Astrocyte (in vitro differentiated cells and primary cell): ENCODE results near the gene CLASP1. TPM values are rescaled to one million over a fixed set of nuclear protein-coding genes. Genes with fewer than 3 reads are reported as not detected.
"Not testable (repeated sequence)": the region's sequence is repeated elsewhere in the genome, so short reads cannot be mapped to it uniquely, and the experiment has no call there.

Experiments used
- DNase-seq: peaks from one replicate; pipeline ENCODE4 v3.0.0-alpha.2; 2010; ENCODE audit warnings: low read depth
- FAIRE-seq: peaks from 2 replicates; lab custom pipeline; 2011; peaks lifted over from hg19 to GRCh38; lab: Jason Lieb, UNC
- H2AFZ ChIP-seq: 2 replicates; pipeline ENCODE4 v1.6.0; 2012; ENCODE audit warnings: low read depth, low read length, inconsistent platforms
- H3K27ac ChIP-seq: 2 replicates; pipeline ENCODE4 v1.5.1; 2011; ENCODE audit warnings: low read depth, low read length, inconsistent platforms
- H3K27me3 ChIP-seq: 2 replicates; pipeline ENCODE4 v1.6.0; 2011; ENCODE audit warnings: low read length, inconsistent platforms; ENCODE audit not compliant: insufficient read depth
- H3K36me3 ChIP-seq: 2 replicates; pipeline ENCODE4 v1.5.1; 2011; ENCODE audit warnings: low read length, inconsistent platforms; ENCODE audit not compliant: insufficient read depth
- H3K4me1 ChIP-seq: 2 replicates; pipeline ENCODE4 v1.5.1; 2011; ENCODE audit warnings: low read length, inconsistent platforms; ENCODE audit not compliant: insufficient read depth
- H3K4me2 ChIP-seq: 2 replicates; pipeline ENCODE4 v1.6.0; 2012; ENCODE audit warnings: low read length, inconsistent platforms
- H3K4me3 ChIP-seq: 2 replicates; pipeline ENCODE4 v1.5.1; 2011; ENCODE audit warnings: low read depth, mild to moderate bottlenecking, low read length, inconsistent platforms; ENCODE audit not compliant: insufficient read depth
- H3K79me2 ChIP-seq: 2 replicates; pipeline ENCODE4 v1.6.0; 2012; ENCODE audit warnings: mild to moderate bottlenecking, low read length, inconsistent platforms; ENCODE audit not compliant: insufficient read depth
- H3K9ac ChIP-seq: 2 replicates; pipeline ENCODE4 v1.6.0; 2012; ENCODE audit warnings: mild to moderate bottlenecking, low read length, inconsistent platforms
- H3K9me3 ChIP-seq: 2 replicates; pipeline ENCODE4 v1.5.1; 2012; ENCODE audit warnings: low read depth, mild to moderate bottlenecking, low read length, inconsistent platforms; ENCODE audit not compliant: insufficient read depth
- H4K20me1 ChIP-seq: 2 replicates; pipeline ENCODE4 v1.6.0; 2012; ENCODE audit warnings: low read length, inconsistent platforms; ENCODE audit not compliant: insufficient read depth
- H3K27ac Mint-ChIP-seq: one replicate; pipeline ENCODE4 v1.8.0; 2021; ENCODE audit warnings: mild to moderate bottlenecking, mixed read lengths; ENCODE audit not compliant: unreplicated experiment
- H3K27me3 Mint-ChIP-seq: one replicate; pipeline ENCODE4 v1.8.0; 2021; ENCODE audit warnings: low read depth, mixed read lengths; ENCODE audit not compliant: unreplicated experiment
- H3K36me3 Mint-ChIP-seq: one replicate; pipeline ENCODE4 v1.8.0; 2021; ENCODE audit warnings: low read depth, mixed read lengths; ENCODE audit not compliant: unreplicated experiment
- H3K4me1 Mint-ChIP-seq: one replicate; pipeline ENCODE4 v1.8.0; 2021; ENCODE audit warnings: low read depth, mixed read lengths; ENCODE audit not compliant: unreplicated experiment
- H3K4me3 Mint-ChIP-seq: one replicate; pipeline ENCODE4 v1.8.0; 2021; ENCODE audit warnings: mild to moderate bottlenecking, moderate library complexity, mixed read lengths; ENCODE audit not compliant: unreplicated experiment
- H3K9me3 Mint-ChIP-seq: one replicate; pipeline ENCODE4 v1.8.0; 2021; ENCODE audit warnings: mild to moderate bottlenecking, mixed read lengths; ENCODE audit not compliant: unreplicated experiment
- EZH2 ChIP-seq: IDR thresholded peaks from 2 replicates; pipeline ENCODE4 v1.6.1; 2012; ENCODE audit warnings: mild to moderate bottlenecking, low read length, inconsistent platforms; ENCODE audit not compliant: insufficient read depth
- total RNA-seq: library from RNA; stranded (reverse); gene quantifications from 2 replicates; pipeline ENCODE4 v1.2.1, GENCODE V29; 2021
- TF ChIP-seq, protein P1 (sequence below): IDR thresholded peaks from 2 replicates; pipeline ENCODE4 v1.5.1; 2011; ENCODE audit warnings: low read depth, mild to moderate bottlenecking, inconsistent platforms, low read length, moderate library complexity; ENCODE audit not compliant: insufficient read depth

The CLASP1 gene
- total RNA-seq, 1 donor from 2014 or later = 56.7 TPM

- H3K36me3 Mint-ChIP-seq = peaks cover 31% of the 10 kb centered on the region
- FAIRE-seq = no peak
Measured at GRCh38 chr2:121446647-121447241, 202.5 kb downstream of the CLASP1 start.

DNA sequence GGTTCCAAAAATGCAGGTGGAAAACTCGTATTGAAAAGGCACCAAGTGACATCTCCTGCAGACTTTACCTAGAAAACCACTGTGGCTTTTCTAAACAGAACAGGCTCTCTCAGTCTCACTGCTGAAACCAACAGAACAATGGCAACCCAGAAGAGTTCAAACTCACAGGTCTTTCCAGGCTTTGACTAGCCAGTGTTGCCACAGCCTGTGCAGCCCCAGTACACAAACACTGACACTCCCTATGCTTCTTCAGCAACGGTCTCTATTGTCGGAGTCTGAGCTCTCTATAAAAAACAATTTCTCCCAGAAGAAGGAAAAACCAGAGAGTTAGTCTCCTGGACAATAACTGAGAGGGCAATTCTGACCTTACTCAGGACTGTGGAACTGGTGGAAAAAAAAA, 206.4 kb downstream of the CLASP1 start:
- Mint-ChIP-seq H3K4me1 (no peaks in the 10 kb centered on the region), H3K9me3 (no peaks in the 10 kb centered on the region), H3K4me3 (no peak overlapping the region), H3K27ac (no peak overlapping the region), H3K36me3 (peaks cover 33% of the 10 kb centered on the region), H3K27me3 (no peaks in the 10 kb centered on the region)
- H3K9me3 ChIP-seq = no peaks in the 10 kb centered on the region
- no peak overlapping the region for H3K4me3 ChIP-seq
- no peak for FAIRE-seq
- no peak overlapping the region for H2AFZ ChIP-seq
- H3K9ac ChIP-seq = no peak overlapping the region
- H3K27me3 ChIP-seq = no peaks in the 10 kb centered on the region
- no peaks in the 10 kb centered on the region for H3K4me1 ChIP-seq
- H3K4me2 ChIP-seq = no peak overlapping the region
- no peak overlapping the region for H3K27ac ChIP-seq
- TF ChIP-seq, protein P1, sequence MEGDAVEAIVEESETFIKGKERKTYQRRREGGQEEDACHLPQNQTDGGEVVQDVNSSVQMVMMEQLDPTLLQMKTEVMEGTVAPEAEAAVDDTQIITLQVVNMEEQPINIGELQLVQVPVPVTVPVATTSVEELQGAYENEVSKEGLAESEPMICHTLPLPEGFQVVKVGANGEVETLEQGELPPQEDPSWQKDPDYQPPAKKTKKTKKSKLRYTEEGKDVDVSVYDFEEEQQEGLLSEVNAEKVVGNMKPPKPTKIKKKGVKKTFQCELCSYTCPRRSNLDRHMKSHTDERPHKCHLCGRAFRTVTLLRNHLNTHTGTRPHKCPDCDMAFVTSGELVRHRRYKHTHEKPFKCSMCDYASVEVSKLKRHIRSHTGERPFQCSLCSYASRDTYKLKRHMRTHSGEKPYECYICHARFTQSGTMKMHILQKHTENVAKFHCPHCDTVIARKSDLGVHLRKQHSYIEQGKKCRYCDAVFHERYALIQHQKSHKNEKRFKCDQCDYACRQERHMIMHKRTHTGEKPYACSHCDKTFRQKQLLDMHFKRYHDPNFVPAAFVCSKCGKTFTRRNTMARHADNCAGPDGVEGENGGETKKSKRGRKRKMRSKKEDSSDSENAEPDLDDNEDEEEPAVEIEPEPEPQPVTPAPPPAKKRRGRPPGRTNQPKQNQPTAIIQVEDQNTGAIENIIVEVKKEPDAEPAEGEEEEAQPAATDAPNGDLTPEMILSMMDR = no peak
- TF ChIP-seq EZH2 = no peak
- peaks cover 29% of the 10 kb centered on the region for H3K36me3 ChIP-seq
- H3K79me2 ChIP-seq = no peaks in the 10 kb centered on the region
- no peak for DNase-seq
- no peaks in the 10 kb centered on the region for H4K20me1 ChIP-seq

More at GRCh38 chr2:121446647-121447241, 202.5 kb downstream of the CLASP1 start:
- Histone ChIP-seq H3K79me2 (no peaks in the 10 kb centered on the region), H3K9ac (no peak overlapping the region), H3K36me3 (peaks cover 51% of the 10 kb centered on the region), H3K27me3 (no peaks in the 10 kb centered on the region), H3K4me3 (no peak overlapping the region), H2AFZ (no peak overlapping the region), H3K9me3 (no peaks in the 10 kb centered on the region), H3K4me2 (no peak overlapping the region), H4K20me1 (no peaks in the 10 kb centered on the region), H3K27ac (no peak overlapping the region), H3K4me1 (no peaks in the 10 kb centered on the region)
- DNase-seq = no peak
- H3K4me1 Mint-ChIP-seq = peaks cover 2% of the 10 kb centered on the region
- no peak for TF ChIP-seq EZH2
- TF ChIP-seq, protein P1 = no peak
- H3K9me3 Mint-ChIP-seq = no peaks in the 10 kb centered on the region
- no peak overlapping the region for H3K4me3 Mint-ChIP-seq
- H3K27ac Mint-ChIP-seq = no peak overlapping the region
- no peaks in the 10 kb centered on the region for H3K27me3 Mint-ChIP-seq

DNA sequence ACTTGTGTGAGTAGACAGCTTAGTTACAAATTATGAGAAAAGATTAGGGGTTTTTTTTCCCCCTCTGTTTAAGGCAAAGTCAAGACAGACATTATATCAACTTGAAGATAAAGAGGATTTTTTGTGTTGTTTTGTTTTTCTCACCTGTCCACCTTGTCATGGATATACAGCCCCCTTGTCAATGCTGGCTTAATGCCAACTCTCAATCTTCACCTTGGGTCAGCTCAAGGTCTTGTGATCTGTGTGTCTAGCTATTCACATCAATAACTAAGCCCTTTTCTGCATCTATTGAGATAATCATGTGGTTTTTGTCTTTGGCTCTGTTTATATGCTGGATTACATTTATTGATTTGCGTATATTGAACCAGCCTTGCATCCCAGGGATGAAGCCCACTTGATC, 211.0 kb downstream of the CLASP1 start:
- not testable (repeated sequence) for H3K9me3 Mint-ChIP-seq, FAIRE-seq, H3K36me3 ChIP-seq, H3K4me1 ChIP-seq, H2AFZ ChIP-seq, H3K4me1 Mint-ChIP-seq, DNase-seq, H3K27ac Mint-ChIP-seq, H3K4me3 ChIP-seq, H3K27me3 ChIP-seq, H4K20me1 ChIP-seq, H3K4me2 ChIP-seq, H3K9me3 ChIP-seq, H3K79me2 ChIP-seq, H3K9ac ChIP-seq, H3K27me3 Mint-ChIP-seq, H3K4me3 Mint-ChIP-seq, H3K27ac ChIP-seq
- peaks cover 19% of the 10 kb centered on the region for H3K36me3 Mint-ChIP-seq
